NT2/D1 (cell line): ENCODE data around the gene FRMD3.

Experiments used
- YY1 ChIP-seq: IDR thresholded peaks from 2 replicates; pipeline ENCODE4 v1.6.1; 2011; ENCODE audit not compliant: insufficient read length, insufficient read depth
- ZNF274 ChIP-seq: IDR thresholded peaks from 2 replicates; pipeline ENCODE4 v1.6.1; 2011; ENCODE audit warnings: mild to moderate bottlenecking, low read depth, low read length

DNA sequence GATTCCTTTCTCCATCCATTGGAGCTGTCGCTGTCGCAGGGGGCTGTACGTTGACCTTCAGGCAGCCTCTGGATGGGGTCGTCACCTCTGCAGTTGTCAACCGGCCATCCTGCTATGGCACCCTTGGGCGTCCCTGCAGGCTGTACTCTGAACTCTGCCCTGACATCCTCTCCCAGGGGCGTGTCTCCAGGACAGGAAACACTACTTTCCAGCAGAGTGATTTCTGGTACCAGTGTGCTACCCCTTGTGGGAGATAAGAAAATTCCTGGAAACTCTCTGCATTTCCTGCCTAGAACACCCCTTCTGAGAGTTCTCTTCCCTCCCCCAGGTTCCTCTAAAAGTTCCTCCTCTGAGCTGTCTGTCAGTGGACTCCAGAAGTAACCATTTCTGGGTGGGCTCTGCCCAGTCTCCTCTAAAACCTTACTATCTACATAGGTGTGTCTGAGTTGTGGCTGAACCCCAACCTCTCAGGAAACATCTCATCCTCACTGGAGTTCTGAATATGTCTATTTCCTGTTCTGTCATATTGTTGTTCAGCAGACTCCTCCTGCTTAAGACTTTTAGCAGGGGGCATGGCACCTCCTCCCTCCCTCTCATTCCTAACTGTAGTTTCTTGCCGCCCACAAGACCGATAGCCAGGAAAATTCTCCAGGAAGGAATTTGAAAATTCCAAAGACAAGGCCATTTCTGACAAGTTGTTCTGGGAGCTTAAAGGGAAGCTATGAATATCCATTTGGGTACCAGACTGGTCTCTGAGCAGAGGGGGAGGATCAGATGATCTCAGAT is 329.9 kb downstream of the FRMD3 start:
- TF ChIP-seq YY1 (no peak), ZNF274 (no peak)
